Raji (cell line): Measurements from ENCODE around the gene ZNF107.

Experiments
- POLR2A ChIP-seq: IDR thresholded peaks from 2 replicates; pipeline ENCODE4 v1.6.1; 2011; ENCODE audit warnings: low read depth, low read length, control low read depth; ENCODE audit not compliant: insufficient read depth

The ZNF107 gene

GRCh38 chr7:64637521-64638445 lies 28.1 kb upstream of the ZNF107 start:
- no peak for TF ChIP-seq POLR2A

DNA sequence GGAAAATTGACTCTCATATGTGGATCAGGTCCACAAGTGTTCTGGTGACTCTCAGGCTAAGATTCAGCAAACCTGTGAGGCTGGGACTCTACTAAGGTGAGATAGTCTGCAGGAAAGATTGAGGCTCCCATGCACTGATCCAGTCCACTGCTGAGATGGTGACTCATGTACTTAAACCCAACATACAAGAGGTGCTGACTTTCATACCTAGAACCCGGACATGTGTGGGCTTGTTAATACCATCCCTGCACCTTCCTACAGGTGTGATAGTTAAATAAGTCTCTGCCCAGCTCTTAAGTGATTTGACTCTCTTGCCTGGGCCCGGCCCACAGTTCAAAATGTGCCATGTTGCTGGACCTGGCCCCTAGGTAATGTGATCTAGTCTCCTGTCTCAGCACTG lies 27.1 kb upstream of the ZNF107 start:
- TF ChIP-seq POLR2A = no peak

GRCh38 chr7:64639267-64640001 lies 26.5 kb upstream of the ZNF107 start:
- no peak for TF ChIP-seq POLR2A

DNA sequence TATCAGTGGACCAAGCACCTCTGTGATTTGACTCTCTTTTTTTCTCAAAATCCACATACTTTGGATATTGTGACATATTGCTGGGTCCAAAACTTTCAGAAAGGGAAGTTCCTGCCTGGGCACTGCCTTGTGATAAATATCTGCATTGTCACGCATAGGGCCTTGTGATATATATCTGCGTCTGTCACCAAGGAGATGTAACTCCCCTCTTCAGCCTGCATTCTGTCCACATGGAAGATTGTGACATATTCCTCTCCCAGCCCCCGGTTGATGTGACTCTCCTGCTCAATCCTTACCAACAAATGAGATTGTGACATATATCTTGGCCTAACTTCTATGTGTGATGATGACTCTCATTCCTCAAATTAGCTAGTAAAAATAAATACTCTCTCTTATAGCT lies 25.4 kb upstream of the ZNF107 start:
- no peak for TF ChIP-seq POLR2A

DNA sequence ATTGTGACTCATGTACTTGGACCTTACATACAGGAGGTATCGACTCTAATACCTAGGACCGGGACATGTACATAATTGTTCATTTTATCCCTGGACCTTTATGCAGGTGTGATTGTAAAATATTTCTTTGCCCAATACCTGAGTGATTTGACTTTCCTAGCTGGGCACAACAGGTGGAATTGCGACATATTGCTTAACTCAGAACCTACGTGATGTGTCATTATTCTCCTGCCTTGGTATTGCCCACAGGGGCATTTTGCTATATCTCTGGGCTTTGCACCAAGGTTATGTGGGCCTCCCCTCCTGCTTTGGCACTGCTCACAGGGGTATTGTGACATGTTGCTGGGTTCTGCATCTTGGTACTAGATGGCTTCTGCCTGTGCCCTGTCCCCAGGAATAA lies 23.9 kb upstream of the ZNF107 start:
- TF ChIP-seq POLR2A = no peak

DNA sequence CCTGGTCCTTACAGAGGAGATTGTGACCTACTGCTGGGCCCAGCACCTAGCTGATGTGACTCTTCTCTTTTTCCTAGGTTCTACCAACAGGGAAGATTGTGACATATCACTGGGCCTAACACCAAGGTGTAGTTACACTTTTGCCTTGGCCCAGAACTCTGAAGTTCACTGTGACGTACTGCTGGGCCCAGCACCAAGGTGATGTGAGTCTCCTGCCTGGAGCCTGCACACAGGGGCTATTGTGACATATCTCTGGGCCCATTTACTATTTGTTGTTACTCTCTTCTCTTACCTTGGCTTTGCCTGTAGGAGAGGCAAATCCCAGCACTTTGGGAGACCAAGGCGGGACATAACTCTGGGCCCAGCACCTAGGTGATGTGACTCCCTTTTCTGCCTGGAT lies 23.1 kb upstream of the ZNF107 start:
- no peak for TF ChIP-seq POLR2A

DNA sequence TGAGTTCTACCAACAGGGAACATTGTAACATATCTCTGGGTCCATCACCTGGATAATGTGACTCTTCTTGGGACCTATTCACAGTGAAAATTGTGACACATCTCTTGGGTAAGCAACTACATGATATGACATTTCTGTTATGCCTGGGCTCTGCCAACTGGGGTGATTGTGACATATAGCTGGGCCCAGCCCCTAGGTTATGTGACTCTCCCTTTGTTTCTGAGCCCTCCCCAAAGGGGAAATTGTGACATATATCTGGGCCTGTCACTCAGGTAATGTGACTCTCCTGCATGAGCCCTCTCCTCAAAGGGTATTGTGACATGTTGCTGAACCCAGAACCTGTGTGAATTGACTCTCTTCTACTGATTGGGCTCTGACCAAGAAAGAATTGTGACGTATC lies 22.4 kb upstream of the ZNF107 start:
- no peak for TF ChIP-seq POLR2A

DNA sequence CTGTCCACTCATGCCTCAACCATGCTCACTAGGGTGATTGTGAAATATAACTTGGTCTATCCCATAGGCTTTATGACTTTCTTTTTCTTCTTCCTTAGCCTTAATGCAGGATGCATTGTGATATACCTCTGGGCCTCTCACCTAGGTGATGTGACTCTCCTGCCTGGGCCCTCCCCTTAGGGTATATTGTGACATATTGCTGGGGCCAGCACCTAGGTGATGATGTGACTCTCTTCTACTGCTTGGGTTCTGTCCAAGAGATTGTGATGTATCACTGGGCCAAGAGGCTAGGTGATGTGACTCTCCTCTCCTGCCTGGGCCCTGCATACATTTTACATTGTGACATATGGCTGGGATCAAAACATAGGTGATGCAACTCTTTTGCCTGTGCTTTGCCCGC lies 14.7 kb upstream of the ZNF107 start:
- no peak for TF ChIP-seq POLR2A

DNA sequence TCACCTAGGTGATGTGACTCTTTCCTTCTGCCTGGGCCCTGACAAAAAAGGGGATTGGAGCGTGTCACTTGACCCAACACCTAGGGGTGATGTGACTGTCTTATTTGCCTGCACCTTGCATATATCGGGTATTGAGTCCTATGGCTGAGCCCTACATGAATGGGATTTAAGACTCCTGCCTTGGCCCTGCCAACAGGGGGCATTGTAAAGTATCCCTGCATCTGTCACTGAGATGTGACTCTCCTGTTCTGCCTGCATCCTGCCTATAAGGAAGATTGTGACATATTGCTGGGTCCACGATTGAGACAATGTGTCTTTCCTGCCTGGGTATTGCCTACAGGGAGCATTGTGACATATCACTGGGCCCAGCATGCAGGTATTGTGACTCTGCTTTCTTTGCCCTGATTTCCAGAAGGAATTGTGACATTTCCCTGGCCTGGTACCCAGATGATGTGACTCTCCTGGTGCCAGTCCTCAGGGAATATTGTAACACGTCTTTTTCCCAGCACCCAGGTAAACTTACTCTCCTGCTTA lies 14.2 kb upstream of the ZNF107 start:
- no peak for TF ChIP-seq POLR2A

DNA sequence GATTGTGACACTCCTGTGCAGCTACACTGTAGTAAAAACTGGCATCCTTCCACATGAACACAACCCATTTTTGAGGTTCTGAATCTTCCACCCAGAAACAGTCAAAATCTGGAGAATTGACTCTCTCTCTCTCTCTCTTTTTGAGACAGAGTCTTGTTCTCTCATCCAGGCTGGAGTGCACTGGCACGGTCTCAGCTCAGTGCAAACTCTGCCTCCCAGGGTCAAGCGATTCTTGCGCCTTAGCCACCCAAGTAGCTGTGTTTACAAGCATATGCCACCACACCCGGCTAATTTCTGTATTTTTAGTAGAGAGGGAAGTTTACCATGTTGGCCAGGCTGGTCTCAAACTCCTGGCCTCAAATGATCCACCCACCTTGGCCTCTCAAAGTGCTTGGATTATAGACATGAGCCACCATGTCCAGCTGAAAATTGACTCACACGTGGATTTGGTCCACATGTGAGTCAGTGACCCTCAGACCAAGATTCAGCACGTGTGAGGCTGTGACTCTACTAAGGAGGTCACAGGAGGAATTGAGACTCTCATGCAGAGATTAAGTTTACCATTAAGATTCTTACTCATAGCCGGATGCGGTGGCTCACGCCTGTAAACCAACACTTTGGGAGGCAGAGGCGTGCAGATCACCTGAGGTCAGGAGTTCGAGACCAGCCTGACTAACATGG lies 12.1 kb upstream of the ZNF107 start:
- no peak for TF ChIP-seq POLR2A

DNA sequence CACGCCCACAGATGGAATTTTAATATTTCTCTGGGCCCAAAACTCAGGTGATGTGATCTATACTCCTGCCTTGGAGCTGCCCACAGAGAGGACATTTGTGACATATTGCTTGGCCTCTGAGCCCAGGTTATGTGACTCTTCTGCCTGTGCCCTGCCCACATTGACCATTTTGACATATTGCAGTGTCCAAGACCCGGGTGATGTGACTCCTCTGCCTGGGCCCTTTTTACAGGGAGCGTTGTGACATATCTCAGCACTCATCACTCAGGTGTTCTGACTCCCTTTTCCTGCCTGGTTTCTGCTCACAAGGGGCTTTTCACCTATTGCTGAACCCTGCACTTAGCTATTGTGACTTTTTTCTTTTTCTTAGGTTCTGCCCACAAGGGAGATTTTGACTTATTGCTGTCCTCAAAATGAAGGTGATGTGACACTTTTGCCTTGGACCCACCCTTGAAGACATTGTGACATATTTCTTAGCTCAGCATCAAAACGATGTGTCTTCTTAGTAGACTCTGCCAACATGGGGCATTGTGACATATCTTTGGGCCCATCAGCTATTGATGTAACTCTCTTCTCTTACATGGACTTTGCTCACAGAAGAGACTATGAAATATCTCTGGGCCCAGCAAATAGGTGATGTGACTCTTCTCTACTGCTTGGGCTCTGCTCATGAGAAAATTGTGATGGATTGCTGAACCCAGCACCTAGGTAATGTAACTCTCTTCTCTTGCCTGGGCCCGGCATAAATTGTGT lies 11.0 kb upstream of the ZNF107 start:
- TF ChIP-seq POLR2A = no peak

DNA sequence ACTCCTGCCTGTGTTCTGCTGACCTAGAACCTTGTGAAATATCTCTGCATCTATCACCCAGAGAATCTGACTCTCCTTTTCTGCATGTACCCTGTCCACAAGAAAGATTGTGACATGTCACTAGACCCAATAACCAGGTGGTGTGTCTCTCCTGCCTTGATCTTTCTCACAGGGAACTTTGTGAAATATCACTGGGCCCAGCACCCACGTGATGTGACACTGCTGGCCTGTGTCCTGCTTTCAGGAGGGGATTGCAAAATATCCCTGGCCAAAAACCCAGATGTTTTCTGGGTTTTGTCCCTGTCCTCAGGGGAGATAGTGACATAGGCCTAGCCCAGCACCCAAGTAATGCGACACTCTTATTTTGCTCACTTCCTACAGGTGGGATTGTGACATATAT lies 10.1 kb upstream of the ZNF107 start:
- TF ChIP-seq POLR2A = no peak

DNA sequence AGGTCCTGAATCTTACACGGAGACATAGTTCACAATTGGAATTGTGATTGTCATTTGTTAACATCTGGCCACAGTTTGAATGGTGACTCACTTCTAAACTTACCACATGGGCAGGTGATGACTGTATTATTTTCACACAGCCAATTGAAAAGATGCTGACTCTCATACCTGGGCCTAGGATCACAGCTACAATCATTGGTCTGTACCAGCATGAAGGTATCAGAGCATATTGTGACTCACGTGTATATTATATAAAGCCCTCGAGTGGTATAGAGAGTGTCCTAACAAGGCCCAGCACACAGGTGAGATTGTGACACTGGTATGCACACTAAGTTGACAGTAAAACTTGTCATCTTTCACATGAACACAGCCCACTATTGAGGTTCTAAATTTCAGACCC lies 9.4 kb upstream of the ZNF107 start:
- no peak for TF ChIP-seq POLR2A

DNA sequence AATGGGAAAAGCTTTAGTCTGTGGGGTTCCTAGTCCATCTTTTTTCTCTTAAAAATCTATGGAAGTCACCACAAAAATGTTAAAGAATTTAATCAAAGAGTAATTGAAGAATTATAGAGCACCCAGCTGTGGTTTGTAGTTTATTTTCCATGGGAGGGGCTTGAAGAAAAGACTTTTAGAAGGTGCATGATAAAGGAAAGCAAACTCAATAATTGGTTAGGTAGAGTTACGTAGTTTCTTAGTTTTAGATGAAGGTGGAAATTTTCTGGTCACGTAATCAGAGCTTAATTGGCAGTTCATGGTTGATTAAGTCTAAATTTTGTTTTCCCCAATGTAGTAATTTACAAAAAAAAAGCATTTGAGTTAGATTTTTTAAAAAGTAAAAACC lies 724 bp downstream of the ZNF107 start:
- no peak for TF ChIP-seq POLR2A

- no peak for TF ChIP-seq POLR2A
Observed at GRCh38 chr7:64667311-64667710, 1.4 kb downstream of the ZNF107 start.
